Sigmoid colon (tissue), 7 donors: ENCODE results near the gene PLEKHG3. TPM values are rescaled to one million over a fixed set of nuclear protein-coding genes. Genes with fewer than 3 reads are reported as not detected.
A peak's percentile ranks its signal among the peaks of the same experiment; 100 is the strongest.

ENCODE experiments used
- DNase-seq: peaks from one replicate; pipeline ENCODE4 v3.0.0-alpha.2; 2019
- H3K27ac ChIP-seq, 4 donors: fragments of 200-600 bp; sonication (generic); one replicate each; pipeline ENCODE4 v1.5.1; 2016 to 2019; ENCODE audit warnings: mild to moderate bottlenecking in 1 of 4
- H3K27me3 ChIP-seq, 3 donors: fragments of 200-600 bp; sonication (generic); one replicate each; pipeline ENCODE4 v1.5.1; 2019; ENCODE audit warnings: mild to moderate bottlenecking in 1 of 3
- H3K36me3 ChIP-seq, 4 donors: fragments of 200-600 bp; sonication (generic); one replicate each; pipeline ENCODE4 v1.5.1; 2016 to 2019
- H3K4me1 ChIP-seq, 4 donors: fragments of 200-600 bp; sonication (generic); one replicate each; pipeline ENCODE4 v1.5.1; 2017 to 2019
- H3K4me3 ChIP-seq, 4 donors: fragments of 200-600 bp; sonication (generic); one replicate each; pipeline ENCODE4 v1.5.1; 2017 to 2019; ENCODE audit warnings: mild to moderate bottlenecking in 2 of 4, moderate library complexity in 1 of 4
- H3K9me3 ChIP-seq, 4 donors: fragments of 200-600 bp in 3 of 4; sonication (generic) in 3 of 4; one replicate each; pipeline versions ENCODE4 v1.5.1 to v1.6.1; 2013 to 2019
- EP300 ChIP-seq, 4 donors: sonication (generic); formaldehyde crosslinking; IDR thresholded peaks; one replicate each; pipeline ENCODE4 v1.6.1; 2017; ENCODE audit warnings: antibody characterized with exemption in 4 of 4
- POLR2A ChIP-seq, 2 donors: fragments of 450-650 bp; IDR thresholded peaks; one replicate each; pipeline ENCODE4 v1.6.1; 2016; ENCODE audit warnings: antibody characterized with exemption in 2 of 2, mild to moderate bottlenecking in 2 of 2, moderate library complexity in 2 of 2
- POLR2AphosphoS5 ChIP-seq, 4 donors: sonication (generic); formaldehyde crosslinking; IDR thresholded peaks; one replicate each; pipeline ENCODE4 v1.6.1; 2017; ENCODE audit warnings: antibody characterized with exemption in 4 of 4
- WGBS, 2 donors: extraction: QIAGEN DNeasy Blood & Tissue Kit; methylation state at CpG; one replicate each; pipeline ENCODE4 v1.1.7; 2013; 5-methylcytosine and 5-hydroxymethylcytosine counted together
- intact Hi-C: fragments of 100-400 bp; cut with DNase I; formaldehyde crosslinking; loops from one replicate; pipeline ENCODE4 v1.15.1; 2023
- polyA plus RNA-seq, 3 donors: library from polyadenylated mRNA; stranded (reverse); fragments of 200-250 nt; gene quantifications; one replicate each; pipeline ENCODE4 v1.2.3, GENCODE V29; 2013
- total RNA-seq, 4 donors: library from RNA; depleted of rRNA; stranded (reverse); fragments of >200 nt; gene quantifications; one replicate each; pipeline ENCODE4 v1.1.0, GENCODE V29; 2016
- TF ChIP-seq, protein P1 (sequence below), 4 experiments: fragments of 450-650 bp in 3 of 4; fragments of 200-600 bp in 1 of 4; IDR thresholded peaks; one replicate each; pipeline ENCODE4 v1.5.1; 2016 to 2019; ENCODE audit warnings: antibody characterized with exemption in 4 of 4, mild to moderate bottlenecking in 3 of 4, moderate library complexity in 2 of 4
- donor health status: healthy with polysubstance abuse.
- donor health status: Bipolar disorder and iron deficiency.
- donor health status: healthy.

PLEKHG3 gene
- total and polyA plus RNA-seq, 7 donors: 16.9 to 67.9 (median 34.4) TPM

DNA sequence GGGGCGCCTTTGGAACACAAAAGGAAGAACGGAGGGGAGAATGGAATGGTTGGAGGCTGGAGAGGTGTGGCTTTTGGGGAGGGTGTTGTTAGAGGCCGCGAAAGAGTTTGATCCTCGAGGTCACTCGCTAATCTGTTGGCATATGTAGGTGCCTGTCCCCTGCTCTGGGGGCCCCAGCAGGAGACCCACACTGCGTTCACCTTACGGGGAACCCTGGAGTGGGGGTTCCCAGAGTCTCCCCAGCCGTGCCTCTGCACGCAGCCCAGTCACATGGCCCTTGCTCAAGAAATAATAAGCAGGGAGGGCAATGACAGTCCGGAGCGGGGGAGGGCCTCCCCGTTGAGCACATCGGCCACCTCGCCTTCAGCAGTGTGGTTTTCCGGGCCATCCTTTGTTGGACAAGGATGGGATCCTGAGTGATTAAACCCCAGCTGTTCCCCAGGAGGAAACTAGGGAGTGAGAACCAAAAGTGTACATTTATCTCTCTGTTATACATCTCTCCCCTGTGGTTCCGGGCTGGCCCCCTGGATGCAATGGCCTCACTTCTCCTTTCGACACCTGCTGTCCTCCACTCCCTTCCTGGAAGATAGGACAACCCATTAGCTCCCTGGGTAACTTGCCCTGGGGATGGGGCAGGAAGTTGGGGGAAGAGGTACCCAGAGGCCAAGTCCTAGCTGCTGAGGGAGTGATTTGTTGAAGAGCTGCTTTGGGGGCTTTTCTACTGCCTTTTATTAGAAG, 1.3 kb downstream of the PLEKHG3 start:
- Histone ChIP-seq H3K27me3 (no peaks in the 10 kb centered on the region), H3K36me3 (no peaks in the 10 kb centered on the region), H3K27ac (peak overlapping the region; percentile 86 to 95 (median 92)), H3K4me3 (peak overlapping the region; percentile 80 to 90 (median 82)), H3K9me3 (no peaks in the 10 kb centered on the region), H3K4me1 (peaks cover 0 to 65% (median 62%) of the 10 kb centered on the region in 4 donors)
- WGBS, 2 donors: 5 to 9% methylated on average over 18 of the region's 18 CpGs
- intact Hi-C loops: loop anchor here (5.0 kb wide), 1 partner anchor 203 kb away; the partner anchor contains the start of genes ZBTB1 and ZBTB25
- TF ChIP-seq POLR2AphosphoS5 (IDR thresholded peaks at IDR 0.05) (peak; percentile 21 to 81 (median 46)), EP300 (IDR thresholded peaks at IDR 0.05) (no peak), POLR2A (IDR thresholded peaks at IDR 0.05) (peak in 1 of 2 donors; percentile 29)
- TF ChIP-seq, protein P1, sequence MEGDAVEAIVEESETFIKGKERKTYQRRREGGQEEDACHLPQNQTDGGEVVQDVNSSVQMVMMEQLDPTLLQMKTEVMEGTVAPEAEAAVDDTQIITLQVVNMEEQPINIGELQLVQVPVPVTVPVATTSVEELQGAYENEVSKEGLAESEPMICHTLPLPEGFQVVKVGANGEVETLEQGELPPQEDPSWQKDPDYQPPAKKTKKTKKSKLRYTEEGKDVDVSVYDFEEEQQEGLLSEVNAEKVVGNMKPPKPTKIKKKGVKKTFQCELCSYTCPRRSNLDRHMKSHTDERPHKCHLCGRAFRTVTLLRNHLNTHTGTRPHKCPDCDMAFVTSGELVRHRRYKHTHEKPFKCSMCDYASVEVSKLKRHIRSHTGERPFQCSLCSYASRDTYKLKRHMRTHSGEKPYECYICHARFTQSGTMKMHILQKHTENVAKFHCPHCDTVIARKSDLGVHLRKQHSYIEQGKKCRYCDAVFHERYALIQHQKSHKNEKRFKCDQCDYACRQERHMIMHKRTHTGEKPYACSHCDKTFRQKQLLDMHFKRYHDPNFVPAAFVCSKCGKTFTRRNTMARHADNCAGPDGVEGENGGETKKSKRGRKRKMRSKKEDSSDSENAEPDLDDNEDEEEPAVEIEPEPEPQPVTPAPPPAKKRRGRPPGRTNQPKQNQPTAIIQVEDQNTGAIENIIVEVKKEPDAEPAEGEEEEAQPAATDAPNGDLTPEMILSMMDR (IDR thresholded peaks at IDR 0.05): no peak
- peak; percentile 80 for DNase-seq

DNA sequence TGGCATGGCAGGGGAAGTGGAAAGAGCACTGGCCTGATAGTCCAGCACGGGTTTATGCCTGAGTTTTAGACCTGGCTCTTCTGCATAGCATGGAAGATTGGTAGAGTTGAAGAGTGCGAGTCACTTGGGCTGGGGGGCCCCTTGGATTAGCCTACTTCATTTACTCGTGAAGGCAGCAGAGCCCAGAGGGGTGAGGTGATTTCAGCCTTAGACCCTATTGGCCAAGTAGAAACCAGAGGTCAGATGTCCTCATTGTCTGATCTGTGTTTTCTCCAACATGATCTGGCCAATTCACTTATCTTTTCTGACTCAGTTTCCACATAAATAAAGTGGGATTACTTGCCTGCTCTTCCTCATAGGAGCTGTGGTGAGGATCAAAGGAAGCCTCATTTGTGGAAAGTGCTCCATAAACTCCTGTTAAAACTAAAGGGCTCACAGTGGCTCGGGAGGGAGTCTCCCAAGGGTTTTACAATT, 1.9 kb downstream of the PLEKHG3 start:
- Histone ChIP-seq H3K9me3 (no peaks in the 10 kb centered on the region), H3K27ac (peak overlapping the region; percentile 86 to 95 (median 92)), H3K4me1 (peaks cover 0 to 71% (median 68%) of the 10 kb centered on the region in 4 donors), H3K36me3 (no peaks in the 10 kb centered on the region), H3K4me3 (peak overlapping the region; percentile 80 to 90 (median 82)), H3K27me3 (no peaks in the 10 kb centered on the region)
- DNase-seq: peak; percentile 62
- TF ChIP-seq POLR2A (IDR thresholded peaks at IDR 0.05) (no peak), POLR2AphosphoS5 (IDR thresholded peaks at IDR 0.05) (no peak), EP300 (IDR thresholded peaks at IDR 0.05) (no peak)
- TF ChIP-seq, protein P1 (IDR thresholded peaks at IDR 0.05): no peak
- WGBS, 2 donors: 36 to 48% methylated on average over 4 of the region's 4 CpGs
- intact Hi-C loops: loop anchor here (5.0 kb wide), 1 partner anchor 204 kb away; the partner anchor contains the start of genes ZBTB1 and ZBTB25

DNA sequence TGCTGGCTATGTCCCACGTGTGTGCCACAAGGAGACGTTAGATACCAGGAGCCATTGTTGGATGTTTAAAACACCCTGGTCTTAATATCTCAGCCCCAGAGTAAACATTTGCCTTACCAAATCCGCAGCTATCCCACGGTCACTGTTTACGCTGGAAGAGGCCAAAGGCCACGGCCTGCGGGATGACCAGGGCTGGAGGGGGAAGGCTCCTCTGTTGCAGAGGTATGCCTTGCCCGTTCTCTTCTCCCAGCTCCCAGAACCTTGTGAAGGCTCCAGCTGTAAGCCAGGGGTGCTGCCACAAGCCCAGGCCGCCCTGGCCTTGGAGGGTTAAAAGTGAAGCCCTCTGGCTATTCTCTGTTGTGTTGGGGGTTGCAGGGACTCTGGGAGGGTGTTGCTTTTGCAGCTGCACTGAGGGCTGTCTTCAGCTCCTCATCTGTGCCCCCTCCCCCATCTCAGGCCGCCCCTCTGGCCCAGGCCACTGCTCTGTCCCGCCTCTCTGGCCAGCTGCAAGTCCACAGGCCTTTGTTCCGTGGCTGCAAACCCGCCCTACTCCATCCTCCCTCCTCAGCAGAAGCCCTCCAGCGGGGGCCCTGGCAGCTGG, 2.5 kb downstream of the PLEKHG3 start:
- peaks cover 0 to 77% (median 74%) of the 10 kb centered on the region in 4 donors for H3K4me1 ChIP-seq

DNA sequence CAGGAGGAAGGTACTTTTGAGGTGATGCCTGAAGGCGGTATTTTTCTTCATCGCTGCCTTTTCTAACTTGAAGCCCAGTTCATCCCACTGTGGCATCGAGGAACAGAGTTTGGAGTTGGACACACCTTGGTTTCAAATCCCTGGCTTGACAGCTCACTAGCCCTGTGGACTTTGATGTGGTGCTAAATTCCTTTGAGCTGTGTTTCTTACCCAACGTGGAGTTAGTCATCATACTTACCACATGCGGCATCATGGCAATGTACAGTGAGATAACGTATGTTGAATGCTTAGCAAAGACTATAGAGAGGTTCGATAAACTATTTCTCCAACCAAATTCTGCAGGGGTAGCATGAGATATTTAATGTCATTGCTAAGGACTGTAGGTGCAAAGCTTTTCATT, 3.4 kb downstream of the PLEKHG3 start:
- Histone ChIP-seq H3K36me3 (no peaks in the 10 kb centered on the region), H3K27ac (peak overlapping the region; percentile 86 to 95 (median 92)), H3K9me3 (no peaks in the 10 kb centered on the region), H3K27me3 (no peaks in the 10 kb centered on the region), H3K4me3 (peak overlapping the region in 1 of 4 donors; percentile 23), H3K4me1 (peaks cover 0 to 80% (median 76%) of the 10 kb centered on the region in 4 donors)
- DNase-seq: peak; percentile 38
- peak in 1 of 4 donors; percentile 26 for TF ChIP-seq POLR2AphosphoS5 (IDR thresholded peaks at IDR 0.05)
- TF ChIP-seq, protein P1 (IDR thresholded peaks at IDR 0.05): no peak
- no peak for TF ChIP-seq EP300 (IDR thresholded peaks at IDR 0.05)
- 47 to 69% methylated on average over 7 of the region's 7 CpGs for WGBS, 2 donors
- intact Hi-C loops: loop anchor here (5.0 kb wide), 1 partner anchor 205 kb away; the partner anchor contains the start of genes ZBTB1 and ZBTB25

More for the DNA sequence above, 2.5 kb downstream of the PLEKHG3 start:
- no peaks in the 10 kb centered on the region for H3K27me3 ChIP-seq
- DNase-seq: peak; percentile 71
- intact Hi-C loops: loop anchor here (5.0 kb wide), 1 partner anchor 204 kb away; the partner anchor contains the start of genes ZBTB1 and ZBTB25
- H3K9me3 ChIP-seq: no peaks in the 10 kb centered on the region
- peak overlapping the region; percentile 86 to 95 (median 92) for H3K27ac ChIP-seq
- 30 to 60% methylated on average over 14 of the region's 14 CpGs for WGBS, 2 donors
- TF ChIP-seq EP300 (IDR thresholded peaks at IDR 0.05) (no peak), POLR2AphosphoS5 (IDR thresholded peaks at IDR 0.05) (no peak), POLR2A (IDR thresholded peaks at IDR 0.05) (no peak)
- TF ChIP-seq, protein P1 (IDR thresholded peaks at IDR 0.05): no peak
- peak overlapping the region; percentile 2 to 90 (median 82) for H3K4me3 ChIP-seq
- H3K36me3 ChIP-seq: no peaks in the 10 kb centered on the region
